ENCODE results near the gene SYNDIG1.
A peak's percentile ranks its signal among the peaks of the same experiment; 100 is the strongest.
"Not testable (repeated sequence)": the region's sequence is repeated elsewhere in the genome, so short reads cannot be mapped to it uniquely, and the experiment has no call there.

Gene SYNDIG1

DNA sequence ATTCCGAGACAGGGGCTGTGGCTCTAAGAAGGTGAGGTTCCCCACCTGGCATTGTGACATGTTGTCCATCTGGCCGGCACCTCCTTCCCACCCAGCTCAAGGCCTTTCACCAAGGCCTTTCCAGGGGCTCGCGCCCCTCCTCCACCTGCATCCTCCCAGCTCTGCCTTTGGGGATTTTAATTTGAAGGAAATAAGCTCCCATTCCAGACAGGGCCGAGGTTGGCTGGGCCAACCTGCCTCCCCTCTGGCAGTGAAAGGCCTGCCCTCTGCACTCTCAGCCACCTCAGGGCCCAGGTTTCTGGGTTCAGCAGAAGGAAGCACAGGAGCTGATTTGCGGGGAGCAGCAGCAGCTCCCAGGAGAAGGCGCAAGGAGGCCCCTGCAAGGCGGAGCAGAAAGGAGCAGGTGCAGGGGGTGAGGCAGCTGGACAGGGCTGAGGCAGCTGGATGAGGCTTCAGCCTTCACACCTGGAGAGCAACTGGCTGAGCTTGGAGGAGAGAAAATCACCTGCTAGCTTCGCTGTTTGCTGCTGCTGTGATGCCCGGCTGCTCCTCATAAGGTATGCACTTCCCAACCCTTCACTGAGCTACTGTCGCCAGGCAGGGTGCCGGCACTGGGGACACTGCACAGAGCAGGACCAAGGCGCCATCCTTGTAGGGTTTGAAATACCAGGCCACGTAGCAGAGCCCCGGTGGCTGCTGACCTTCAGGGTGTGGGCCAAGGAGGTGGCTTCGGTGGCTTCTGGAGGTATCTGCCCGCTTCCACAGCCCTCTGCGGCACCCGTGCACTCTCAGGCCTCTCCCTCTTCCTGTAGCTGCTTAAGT lies 147.0 kb downstream of the SYNDIG1 start:
- DNase-seq: no peak

DNA sequence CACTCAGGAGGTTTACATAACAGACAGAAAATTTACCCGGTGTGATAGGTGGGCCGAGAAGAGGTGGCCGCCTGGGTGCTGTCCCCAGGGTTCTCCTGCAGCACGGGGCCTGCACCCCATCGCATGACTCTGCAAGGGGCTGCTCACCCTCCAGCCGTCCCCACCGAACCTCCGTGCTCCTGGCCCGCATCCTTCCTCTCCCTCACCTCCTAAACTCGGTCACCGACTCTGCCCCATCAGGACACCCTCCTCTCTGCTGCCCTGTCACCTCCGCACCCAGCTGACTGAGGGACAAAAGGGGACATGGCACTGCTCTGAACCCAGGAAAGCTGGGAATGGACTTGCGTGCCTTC lies 147.6 kb downstream of the SYNDIG1 start:
- DNase-seq: no peak

DNA sequence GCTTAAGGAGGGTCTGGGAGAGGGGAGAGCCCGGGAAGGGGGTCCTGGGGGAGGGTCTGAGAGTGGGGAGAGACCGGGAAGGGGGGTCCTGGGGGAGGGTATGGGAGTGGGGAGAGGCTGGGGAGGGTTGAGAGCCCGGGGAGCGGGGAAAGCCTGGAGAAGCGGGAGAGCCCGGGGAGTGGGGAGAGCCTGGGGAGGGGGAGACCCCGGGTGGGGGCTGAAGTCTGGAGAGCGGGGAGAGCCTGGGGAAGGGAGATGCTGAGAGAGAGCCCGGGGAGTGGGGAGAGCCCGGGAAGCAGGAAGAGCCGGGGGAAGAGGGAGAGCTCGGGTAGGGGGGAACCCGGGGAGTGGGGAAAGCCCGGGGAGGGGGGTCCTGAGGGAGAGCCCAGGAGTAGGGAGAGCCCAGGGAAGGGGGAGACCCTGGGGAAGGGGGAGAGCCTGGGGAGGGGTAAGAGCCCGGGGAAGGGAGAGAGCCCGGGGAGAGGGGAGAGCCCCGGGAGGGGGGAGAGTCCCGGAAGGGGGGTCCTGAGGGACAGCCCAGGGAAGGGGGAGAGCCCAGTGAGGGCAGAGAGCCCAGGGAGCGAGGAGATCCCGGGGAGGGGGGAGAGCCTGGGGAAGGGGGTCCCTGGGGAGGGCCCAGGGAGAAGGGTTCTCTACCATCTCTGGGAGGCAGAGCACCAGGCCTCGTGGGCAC lies 148.5 kb downstream of the SYNDIG1 start:
- DNase-seq: no peak

DNA sequence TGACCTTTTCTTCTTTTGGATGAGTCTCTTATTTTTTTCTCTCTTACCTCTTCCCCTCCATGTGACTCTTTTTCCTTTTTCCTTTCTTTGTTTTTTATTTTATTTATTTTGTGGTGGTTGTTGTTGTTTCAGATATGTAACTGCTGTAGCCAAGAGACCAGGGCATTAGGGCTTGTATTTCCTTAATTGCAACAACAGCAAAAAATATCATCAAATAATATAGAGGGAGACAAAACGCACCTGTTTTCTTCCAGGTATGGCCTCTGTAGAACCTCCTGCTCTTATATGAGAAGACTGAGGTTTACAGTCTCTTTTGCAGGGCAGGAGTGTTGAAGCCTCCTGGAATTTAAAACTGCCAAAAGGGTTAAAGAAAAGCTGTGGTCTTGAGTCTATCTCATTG lies 149.3 kb downstream of the SYNDIG1 start:
- no peak for DNase-seq

DNA sequence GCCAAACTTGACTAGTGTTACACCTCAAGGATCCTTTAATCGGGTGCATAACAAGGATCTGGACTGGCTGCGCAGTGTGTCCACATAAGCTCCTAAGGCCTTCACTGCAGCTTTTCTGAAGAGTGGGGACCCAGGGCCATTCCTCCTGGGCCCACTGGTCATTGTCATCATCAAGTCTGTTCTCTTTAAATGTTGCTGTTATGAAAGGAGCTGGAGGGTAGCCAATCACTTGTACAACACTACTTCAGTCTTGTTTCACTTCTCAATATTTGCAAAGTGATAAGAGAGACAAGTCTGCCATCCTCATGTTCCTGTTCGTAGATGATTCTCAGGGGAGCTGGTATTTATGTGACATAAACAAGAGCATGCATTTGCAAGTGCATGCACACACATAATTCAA lies 149.8 kb downstream of the SYNDIG1 start:
- DNase-seq: no peak

DNA sequence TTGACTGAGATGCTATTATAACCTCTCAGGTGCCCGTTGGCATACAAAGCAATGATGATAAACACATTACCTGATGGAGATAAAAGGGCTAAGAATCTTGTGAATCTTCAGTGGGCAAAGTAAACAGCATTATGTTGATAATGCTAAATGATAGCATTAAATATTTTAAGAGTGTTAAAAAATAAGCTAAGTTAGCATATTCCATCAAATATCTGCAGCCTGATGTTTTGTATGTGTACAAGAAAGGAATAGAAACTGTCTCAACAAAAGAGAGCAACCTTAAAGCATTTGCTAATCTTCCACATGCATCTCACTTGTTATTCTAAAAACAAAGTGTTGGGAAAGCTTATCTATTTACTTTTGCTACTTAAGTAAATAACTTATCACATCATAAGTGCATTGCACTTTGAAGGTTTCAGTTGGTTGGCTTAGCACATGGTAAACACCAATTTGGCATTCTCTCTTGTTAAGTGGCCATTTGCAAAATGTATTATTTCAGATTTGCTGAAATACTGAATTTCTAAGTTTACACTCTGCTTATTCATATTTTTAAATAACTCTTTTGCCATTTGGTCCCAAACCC lies 151.6 kb downstream of the SYNDIG1 start:
- DNase-seq: no peak

DNA sequence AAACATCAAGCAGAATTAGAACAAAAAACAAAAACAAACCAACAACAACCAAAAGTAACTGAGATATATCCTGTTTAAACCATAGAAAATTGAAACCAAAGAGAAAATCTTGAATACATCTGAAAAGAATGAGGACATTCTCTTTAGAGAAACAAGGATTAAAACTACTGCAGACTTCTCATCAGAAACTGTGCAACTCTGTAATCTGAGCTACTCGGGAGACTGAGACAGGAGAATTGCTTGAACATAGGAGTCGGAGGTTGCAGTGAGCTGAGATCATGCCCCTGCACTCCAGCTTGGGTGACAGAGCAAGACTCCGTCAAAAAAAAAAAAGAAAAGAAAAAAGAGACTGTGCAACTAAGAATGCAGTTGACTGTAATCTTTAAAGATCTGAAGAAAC lies 153.4 kb downstream of the SYNDIG1 start:
- DNase-seq: no peak

DNA sequence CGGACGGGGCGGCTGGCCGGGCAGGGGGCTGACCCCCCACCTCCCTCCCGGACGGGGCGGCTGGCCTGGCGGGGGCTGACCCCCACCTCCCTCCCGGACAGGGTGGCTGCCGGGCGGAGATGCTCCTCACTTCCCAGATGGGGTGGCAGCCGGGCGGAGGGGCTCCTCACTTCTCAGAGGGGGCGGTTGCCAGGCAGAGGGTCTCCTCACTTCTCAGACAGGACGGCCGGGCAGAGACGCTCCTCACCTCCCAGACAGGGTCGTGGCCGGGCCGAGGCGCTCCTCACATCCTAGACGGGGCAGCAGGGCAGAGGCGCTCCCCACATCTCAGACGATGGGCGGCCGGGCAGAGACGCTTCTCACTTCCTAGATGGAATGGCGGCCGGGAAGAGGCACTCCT lies 156.7 kb downstream of the SYNDIG1 start:
- not testable (repeated sequence) for DNase-seq

DNA sequence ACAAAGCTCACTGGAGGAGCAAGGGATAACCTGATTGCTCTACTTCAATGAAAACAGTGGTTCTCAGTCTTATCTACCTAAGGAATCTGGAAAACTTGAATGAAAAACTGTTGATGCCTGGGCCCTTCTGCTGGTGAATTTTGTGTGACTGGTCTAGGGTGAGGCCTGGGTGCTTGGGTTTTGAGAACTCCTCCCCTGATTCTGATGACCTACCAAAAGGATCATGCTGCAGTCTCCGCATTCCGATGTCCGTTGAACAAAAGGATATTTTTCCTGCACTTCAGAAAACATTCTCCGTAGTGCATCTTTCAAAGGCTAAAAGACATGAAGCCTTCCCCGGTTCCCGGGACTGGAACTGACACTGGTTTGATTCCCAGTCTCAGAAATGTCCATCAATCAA lies 157.9 kb downstream of the SYNDIG1 start:
- DNase-seq: no peak

DNA sequence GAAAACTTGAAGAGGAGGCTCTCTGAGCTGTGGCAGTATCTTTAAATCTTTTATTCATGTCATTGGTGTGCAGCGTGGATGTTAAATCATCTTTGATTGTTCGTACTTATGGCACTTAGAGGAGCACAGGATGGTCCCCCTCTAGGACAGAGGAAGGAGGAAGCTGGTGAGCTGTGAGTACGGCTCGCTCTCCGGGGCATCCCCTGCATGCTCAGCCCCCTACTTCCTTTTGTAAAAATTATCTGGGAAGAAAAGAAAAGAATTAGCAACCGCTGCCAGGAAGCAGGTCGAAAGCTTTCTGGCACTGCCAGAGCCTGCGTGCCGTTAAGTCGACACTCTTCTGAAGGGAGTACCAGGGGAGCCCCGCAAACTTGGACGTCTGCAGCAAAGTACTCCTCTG lies 158.5 kb downstream of the SYNDIG1 start:
- DNase-seq: no peak

DNA sequence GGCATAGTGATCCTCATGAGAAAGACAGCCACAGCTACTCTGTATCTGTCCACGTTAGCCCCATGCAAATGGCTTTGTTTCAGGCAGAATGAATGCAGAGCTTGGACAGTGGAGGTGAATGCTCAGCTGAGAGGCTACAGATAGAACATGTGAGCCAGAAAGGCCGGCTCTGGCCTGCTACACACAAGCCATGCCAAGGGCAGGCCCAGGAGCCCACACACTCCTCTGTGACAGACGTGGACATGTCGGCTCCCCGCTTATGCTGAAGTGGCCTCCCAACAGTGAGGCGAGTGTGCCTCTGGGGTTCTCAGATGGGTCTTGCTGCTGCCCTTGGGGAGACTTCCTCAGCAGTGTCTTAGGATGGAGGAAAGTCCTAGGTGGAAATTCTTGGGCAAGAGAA lies 159.6 kb downstream of the SYNDIG1 start:
- no peak for DNase-seq

DNA sequence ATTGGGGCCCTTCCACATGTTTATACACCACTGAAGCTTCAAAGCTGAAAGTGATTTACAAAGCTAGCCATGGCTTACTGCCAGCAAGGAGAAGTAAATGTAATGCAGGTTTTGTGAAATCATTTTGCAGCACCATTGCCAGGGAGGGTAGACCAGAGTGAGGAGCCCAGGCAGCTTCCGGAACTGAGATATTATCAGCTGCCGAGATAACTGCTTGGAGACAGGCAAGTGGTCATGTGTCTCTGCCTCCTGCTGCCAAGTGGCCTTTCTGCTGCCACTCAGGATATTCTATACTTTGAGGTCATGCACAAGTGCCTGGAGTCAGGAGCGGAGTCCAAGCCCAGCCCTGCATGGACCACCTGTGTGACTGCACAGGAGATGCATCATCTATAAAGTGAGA lies 160.2 kb downstream of the SYNDIG1 start:
- DNase-seq: peak; percentile 83

DNA sequence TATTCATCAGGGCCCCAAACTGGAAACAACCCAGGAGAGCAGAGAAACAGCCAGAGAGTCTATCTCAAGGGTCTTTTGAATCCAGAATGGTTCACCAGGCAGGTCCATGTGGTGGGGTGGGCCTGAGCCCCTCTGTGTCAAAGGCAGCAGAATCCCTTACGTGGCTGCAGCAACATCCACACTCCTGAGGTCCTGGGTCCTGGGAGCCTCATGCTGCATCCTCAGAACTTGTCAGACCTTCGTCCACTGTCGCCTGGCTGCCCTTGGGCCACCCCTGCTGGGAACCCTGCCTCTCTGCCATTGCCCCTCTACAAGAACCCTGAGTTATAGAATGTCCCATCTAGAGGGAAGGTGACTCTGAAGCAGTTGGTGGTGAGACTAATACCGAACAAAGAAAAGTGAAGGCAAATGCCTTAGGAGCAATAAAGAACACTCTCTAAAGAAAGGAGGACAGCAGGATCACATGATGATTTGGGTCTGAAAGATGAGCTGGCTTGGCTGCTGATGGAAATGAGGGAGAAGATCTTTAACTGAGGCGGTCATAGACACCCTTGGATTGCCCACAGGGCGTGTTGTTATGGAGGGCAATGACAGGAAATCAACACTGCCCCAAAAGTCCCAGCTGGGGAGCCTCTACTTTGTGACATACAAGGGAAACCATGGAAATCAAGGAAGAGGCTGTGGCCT lies 161.2 kb downstream of the SYNDIG1 start:
- no peak for DNase-seq

DNA sequence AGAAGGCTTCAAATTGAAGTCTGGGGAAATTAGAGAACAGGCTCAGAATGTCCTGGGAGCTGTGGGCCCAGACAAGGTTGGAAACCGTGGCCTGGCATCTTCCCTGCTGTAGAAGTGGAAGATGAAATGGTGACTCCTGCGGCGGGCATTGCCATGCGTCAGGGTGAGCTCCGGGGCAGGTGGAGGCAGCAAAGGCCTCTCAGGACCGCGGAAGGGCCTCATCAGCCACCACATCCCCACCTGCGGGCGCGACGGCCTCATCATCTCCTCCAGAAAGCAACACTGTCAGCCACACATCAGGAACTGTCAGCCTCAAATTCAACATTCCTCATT lies 161.7 kb downstream of the SYNDIG1 start:
- no peak for DNase-seq

DNA sequence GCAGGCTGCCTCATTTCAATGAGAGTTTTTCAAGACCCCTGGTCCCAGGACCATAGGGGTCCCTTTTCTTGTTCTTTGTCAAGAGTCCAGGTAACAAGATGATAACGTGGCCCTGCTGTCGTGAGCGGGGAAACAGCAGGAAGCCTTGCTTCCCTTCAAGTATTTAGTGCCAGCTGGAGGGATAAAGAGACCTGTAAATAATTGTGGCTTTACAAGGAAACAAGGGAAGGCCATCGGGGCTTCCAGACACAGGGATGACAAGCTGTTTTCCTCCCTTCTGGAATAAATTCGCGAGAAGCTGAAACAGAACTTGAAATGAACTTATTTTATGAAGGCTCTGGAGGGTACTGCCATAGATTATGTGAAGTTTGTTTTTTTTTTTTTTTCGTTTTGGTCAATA lies 163.2 kb downstream of the SYNDIG1 start:
- DNase-seq: no peak

DNA sequence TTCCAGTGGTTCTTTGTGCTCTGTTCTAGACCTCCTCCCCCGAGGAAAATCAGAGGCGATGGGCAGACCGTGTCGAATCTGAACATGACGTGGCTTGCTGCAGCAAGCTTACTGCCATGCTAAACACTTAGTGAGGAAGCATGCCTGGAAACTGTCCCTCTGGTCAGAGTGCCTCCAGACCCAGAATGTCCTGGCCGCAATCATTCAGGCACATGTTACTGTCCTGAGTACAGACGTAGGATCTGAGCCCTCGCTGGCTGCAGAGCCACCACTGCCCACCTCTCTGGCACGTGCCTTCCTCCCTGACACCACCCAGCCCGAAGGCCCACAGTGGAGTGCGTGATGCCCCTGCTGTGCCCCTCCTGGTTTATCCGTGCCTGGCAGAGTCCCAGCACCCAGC lies 163.6 kb downstream of the SYNDIG1 start:
- no peak for DNase-seq

DNA sequence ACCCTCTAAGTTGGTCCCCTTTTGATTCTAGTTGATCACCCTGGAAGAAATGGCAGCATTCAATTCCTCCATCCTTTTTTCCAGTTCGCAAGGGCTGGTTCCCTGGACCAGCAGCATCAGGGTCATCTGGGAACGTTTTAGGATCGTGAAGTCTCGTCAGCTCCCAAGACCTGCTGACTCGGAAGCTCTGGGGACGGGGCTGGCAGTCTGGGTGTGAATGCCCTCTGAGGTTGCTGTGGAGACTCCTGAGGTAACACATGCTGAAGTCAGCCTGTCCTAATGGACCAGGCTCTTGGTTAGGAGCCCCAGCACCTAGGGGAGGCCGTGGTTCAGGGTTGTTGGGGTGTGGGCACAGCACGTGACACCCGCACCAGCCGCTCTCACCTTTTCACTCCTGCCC lies 164.1 kb downstream of the SYNDIG1 start:
- no peak for DNase-seq

DNA sequence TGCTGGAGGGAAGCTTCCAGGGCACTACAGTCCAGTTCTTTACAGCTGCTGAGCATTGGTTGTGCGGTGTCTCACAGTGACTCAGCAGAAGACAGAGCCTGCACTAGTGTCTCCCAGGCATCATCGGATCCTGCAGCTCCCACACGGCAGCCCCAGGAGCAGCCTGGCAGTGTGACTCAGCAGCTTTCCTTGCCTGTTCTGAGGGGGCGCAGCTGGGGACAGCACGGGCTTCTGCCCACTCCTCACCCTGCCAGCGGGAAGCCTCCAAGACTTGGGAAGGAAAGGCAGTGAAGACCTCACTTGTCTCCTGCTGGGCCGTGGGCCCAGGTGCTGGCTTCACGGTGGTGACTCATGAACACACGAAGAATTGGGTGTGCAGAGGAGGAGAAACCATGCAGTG lies 165.4 kb downstream of the SYNDIG1 start:
- DNase-seq: peak; percentile 25

DNA sequence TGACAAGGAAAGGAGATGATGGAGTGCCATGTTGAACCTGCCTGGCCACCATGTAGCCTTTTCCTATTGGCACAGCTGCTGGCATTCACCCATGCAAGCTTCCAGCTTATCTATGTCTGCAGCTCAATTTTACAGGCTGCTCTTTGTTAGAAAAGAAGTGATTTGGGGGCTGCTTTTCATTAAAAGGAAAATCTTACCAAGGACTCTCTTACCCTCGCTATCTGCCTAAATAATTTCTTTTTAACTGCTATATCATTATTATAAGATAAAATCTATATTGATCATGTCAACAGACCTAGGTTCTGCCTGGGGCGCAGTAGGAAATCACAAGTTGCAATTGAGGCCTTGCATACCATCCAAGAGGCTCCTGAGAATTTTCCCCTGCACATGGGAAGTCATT lies 167.2 kb downstream of the SYNDIG1 start:
- no peak for DNase-seq

DNA sequence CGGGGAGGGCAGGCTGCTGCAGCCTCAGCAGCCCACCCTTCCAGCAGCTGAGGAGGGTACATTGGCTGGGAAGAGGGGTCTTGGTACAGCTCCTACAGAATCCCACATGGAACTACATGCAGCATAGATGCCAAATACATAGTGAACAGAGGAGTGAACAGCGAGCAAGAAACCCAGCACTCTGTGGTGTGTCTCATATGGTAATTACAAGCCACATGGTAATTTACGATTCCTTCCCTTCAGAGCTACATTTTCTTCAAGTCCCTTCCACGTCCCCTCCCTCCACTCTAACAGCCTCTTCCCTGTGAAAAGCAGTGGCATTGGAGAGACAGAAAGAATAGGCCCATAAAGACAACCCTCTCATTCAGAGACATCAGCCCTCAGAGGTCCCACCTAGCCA lies 167.7 kb downstream of the SYNDIG1 start:
- no peak for DNase-seq

DNA sequence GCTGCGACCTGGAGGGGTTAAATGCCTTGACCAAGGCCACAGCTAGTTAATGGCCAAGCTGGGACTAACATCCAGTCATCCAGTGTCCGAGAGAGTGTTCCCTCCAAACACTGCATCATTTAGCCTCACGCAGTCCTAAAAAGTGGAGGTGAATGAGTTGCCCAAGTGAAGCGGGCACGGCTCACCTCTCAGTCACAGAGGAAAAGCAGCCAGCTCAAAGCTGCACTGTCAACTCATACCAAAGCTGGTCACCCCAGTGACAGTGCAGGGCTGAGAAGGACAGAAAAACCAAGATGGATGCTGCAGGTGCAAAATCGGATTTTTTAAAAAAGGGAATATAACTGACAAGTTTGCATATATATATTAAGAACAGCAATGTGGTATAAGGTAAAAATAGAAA lies 168.5 kb downstream of the SYNDIG1 start:
- no peak for DNase-seq

DNA sequence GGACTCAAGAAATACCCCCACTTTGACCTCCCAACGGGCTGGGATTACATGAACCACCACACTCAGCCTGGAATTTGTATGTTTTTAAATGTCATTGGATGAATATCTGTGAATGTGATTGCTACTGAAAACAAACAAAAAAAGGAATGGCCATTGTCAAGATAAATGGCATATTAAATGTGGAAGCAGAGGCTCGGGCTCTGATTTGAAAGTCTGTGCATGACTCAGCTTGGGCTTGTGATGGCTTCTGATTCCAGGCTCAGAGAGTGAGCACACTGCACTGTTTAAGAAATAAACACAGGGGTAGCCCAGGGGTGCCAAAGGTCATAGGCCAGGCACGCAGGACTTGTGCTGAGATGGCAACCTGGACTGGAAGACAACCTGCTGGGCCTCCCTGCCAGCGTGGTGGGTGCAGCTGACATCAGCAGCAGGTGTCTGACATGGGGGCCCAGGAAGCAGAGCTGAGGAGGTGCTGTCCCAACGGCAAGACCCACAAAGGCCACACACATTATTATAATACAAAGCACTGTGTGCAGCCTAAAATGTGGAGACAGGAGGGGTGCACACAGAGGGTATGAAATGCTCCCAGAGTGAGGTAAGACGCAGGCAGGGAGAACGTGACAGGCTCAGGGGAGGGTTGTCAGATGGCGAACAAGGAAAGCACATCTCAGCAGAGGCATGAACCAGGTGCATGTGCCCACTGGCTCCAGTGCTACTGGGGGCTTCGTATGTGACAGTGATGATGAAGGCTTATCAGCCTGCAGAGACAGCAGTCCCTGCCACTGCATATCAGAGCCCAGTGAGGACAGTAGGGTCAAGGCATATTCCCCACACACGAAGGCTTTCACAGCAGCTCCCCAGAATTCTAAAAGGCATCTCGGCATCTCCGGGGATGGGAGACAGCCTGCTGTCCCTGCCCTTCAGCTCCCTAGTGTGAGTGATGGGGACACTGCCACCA lies 169.4 kb downstream of the SYNDIG1 start:
- DNase-seq: no peak

DNA sequence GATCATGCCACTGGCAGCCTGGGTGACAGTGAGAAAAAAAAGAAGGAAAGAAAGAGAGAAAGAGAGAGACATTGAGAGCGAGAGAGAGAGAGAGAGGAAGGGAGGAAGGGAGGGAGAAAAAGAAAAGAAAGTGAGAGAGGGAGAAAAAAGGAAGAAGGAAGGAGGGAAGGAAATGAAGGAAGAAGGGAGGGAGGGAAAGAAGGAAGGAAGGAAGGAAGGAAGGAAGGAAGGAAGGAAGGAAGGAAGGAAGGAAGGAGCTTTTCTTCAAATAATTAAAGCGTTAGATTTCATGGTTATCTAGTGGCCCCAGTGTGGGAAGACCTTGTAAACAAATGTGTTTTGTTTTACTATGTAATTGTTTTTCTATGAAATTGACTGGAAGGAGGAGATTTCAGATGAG lies 170.8 kb downstream of the SYNDIG1 start:
- no peak for DNase-seq
